WTC11 (cell line): ENCODE measurements around the gene ACY1. TPM values are rescaled to one million over a fixed set of nuclear protein-coding genes. Genes with fewer than 3 reads are reported as not detected.

ENCODE experiments used
- ATAC-seq: fragments of 200-7000 bp; cut with Tn5 transposase; 2 replicates; pipeline ENCODE4 v1.10.0; 2021; ENCODE audit warnings: mild to moderate bottlenecking, moderate library complexity
- CTCF ChIA-PET: fragments of 300-600 bp; sonication (Branson Sonifier 250); formaldehyde crosslinking; loops from one replicate; lab custom pipeline; 2021; ENCODE audit warnings: antibody characterized with exemption; lab: Charles Lee
- POLR2A ChIA-PET: fragments of 350-600 bp; sonication (Branson Sonifier 250); formaldehyde crosslinking; loops from one replicate; lab custom pipeline; 2021; ENCODE audit warnings: antibody characterized with exemption; lab: Charles Lee
- DNase-seq: peaks from one replicate; pipeline ENCODE4 v3.0.0; 2021; ENCODE audit warnings: low spot score
- H3K27ac Mint-ChIP-seq: 2 replicates; pipeline ENCODE4 v1.8.0; 2021; ENCODE audit warnings: mixed read lengths
- H3K27me3 Mint-ChIP-seq: 2 replicates; pipeline ENCODE4 v1.8.0; 2021; ENCODE audit warnings: low read depth, mild to moderate bottlenecking, moderate library complexity, mixed read lengths
- H3K36me3 Mint-ChIP-seq: 2 replicates; pipeline ENCODE4 v1.8.0; 2021; ENCODE audit warnings: mixed read lengths
- H3K4me1 Mint-ChIP-seq: 2 replicates; pipeline ENCODE4 v1.8.0; 2022; ENCODE audit warnings: mixed read lengths
- H3K4me3 Mint-ChIP-seq: 2 replicates; pipeline ENCODE4 v1.8.0; 2021; ENCODE audit warnings: mild to moderate bottlenecking, moderate library complexity, mixed read lengths
- H3K9me3 Mint-ChIP-seq: 2 replicates; pipeline ENCODE4 v1.8.0; 2021; ENCODE audit warnings: mixed read lengths
- ATF2 ChIP-seq: sonication (generic); formaldehyde crosslinking; IDR thresholded peaks from 2 replicates; pipeline ENCODE4 v1.8.1; 2022; ENCODE audit warnings: low read depth, missing genetic modification reagents, borderline replicate concordance
- ATF6 ChIP-seq: sonication (generic); formaldehyde crosslinking; IDR thresholded peaks from 2 replicates; pipeline ENCODE4 v1.8.1; 2023; ENCODE audit warnings: mild to moderate bottlenecking, missing genetic modification reagents
- EMX1 ChIP-seq: fragments of 250-450 bp; sonication (Bioruptor Pico); IDR thresholded peaks from 2 replicates; pipeline ENCODE4 v1.8.0; 2021; ENCODE audit warnings: mild to moderate bottlenecking
- GTF2I ChIP-seq: fragments of 250-450 bp; sonication (Bioruptor Pico); conservative IDR thresholded peaks from 2 replicates; pipeline ENCODE4 v1.4.0; 2021; ENCODE audit warnings: mild to moderate bottlenecking
- IRF1 ChIP-seq: sonication (generic); formaldehyde crosslinking; IDR thresholded peaks from 2 replicates; pipeline ENCODE4 v1.8.0; 2023; ENCODE audit warnings: missing genetic modification reagents
- IRF2 ChIP-seq: sonication (generic); formaldehyde crosslinking; IDR thresholded peaks from 2 replicates; pipeline ENCODE4 v1.8.0; 2022; ENCODE audit warnings: low read depth, missing genetic modification reagents, borderline replicate concordance
- JUN ChIP-seq: sonication (generic); formaldehyde crosslinking; IDR thresholded peaks from 2 replicates; pipeline ENCODE4 v1.8.0; 2023; ENCODE audit warnings: mild to moderate bottlenecking, missing genetic modification reagents
- NFE2L1 ChIP-seq: sonication (generic); formaldehyde crosslinking; IDR thresholded peaks from 2 replicates; pipeline ENCODE4 v1.8.1; 2023; ENCODE audit warnings: missing genetic modification reagents
- NR2C2 ChIP-seq: sonication (generic); formaldehyde crosslinking; IDR thresholded peaks from 2 replicates; pipeline ENCODE4 v1.8.0; 2022; ENCODE audit warnings: mild to moderate bottlenecking, missing genetic modification reagents
- NR3C1 ChIP-seq: sonication (generic); formaldehyde crosslinking; conservative IDR thresholded peaks from 2 replicates; pipeline ENCODE4 v1.8.1; 2023; ENCODE audit warnings: low read depth, mild to moderate bottlenecking, missing genetic modification reagents
- TCF7 ChIP-seq: sonication (generic); formaldehyde crosslinking; IDR thresholded peaks from 2 replicates; pipeline ENCODE4 v1.8.0; 2022; ENCODE audit warnings: mild to moderate bottlenecking, low read depth, missing genetic modification reagents, moderate library complexity
- TEAD4 ChIP-seq: sonication (generic); formaldehyde crosslinking; IDR thresholded peaks from 2 replicates; pipeline ENCODE4 v1.8.0; 2022; ENCODE audit warnings: mild to moderate bottlenecking, missing genetic modification reagents
- USF1 ChIP-seq: sonication (generic); formaldehyde crosslinking; IDR thresholded peaks from 2 replicates; pipeline ENCODE4 v1.8.0; 2022; ENCODE audit warnings: mild to moderate bottlenecking, missing genetic modification reagents
- ZNF138 ChIP-seq: sonication (generic); formaldehyde crosslinking; conservative IDR thresholded peaks from 2 replicates; pipeline ENCODE4 v1.8.1; 2022; ENCODE audit warnings: mild to moderate bottlenecking, moderate library complexity, missing genetic modification reagents
- ZNF317 ChIP-seq: sonication (generic); formaldehyde crosslinking; IDR thresholded peaks from 2 replicates; pipeline ENCODE4 v1.8.1; 2023; ENCODE audit warnings: low read depth, mild to moderate bottlenecking, moderate library complexity, missing genetic modification reagents, borderline replicate concordance
- ZNF416 ChIP-seq: fragments of 250-450 bp; sonication (Bioruptor Pico); IDR thresholded peaks from 2 replicates; pipeline ENCODE4 v1.9.0; 2021; ENCODE audit warnings: mild to moderate bottlenecking, inconsistent platforms
- ZNF512 ChIP-seq: sonication (generic); formaldehyde crosslinking; IDR thresholded peaks from 2 replicates; pipeline ENCODE4 v1.8.1; 2022; ENCODE audit warnings: missing genetic modification reagents, borderline replicate concordance
- total RNA-seq: library from RNA; stranded (reverse); gene quantifications from 3 replicates; pipeline ENCODE4 v1.2.3, GENCODE V29; 2021
- TF ChIP-seq, protein P1 (sequence below): sonication (generic); formaldehyde crosslinking; IDR thresholded peaks from 2 replicates; pipeline ENCODE4 v1.8.0; 2022; ENCODE audit warnings: mild to moderate bottlenecking, missing genetic modification reagents
- TF ChIP-seq, protein P2 (sequence below): fragments of 250-450 bp; sonication (Bioruptor Pico); IDR thresholded peaks from 2 replicates; pipeline ENCODE4 v2.1.2; 2022; ENCODE audit warnings: mild to moderate bottlenecking, moderate library complexity
- TF ChIP-seq, protein P3 (sequence below): sonication (generic); formaldehyde crosslinking; IDR thresholded peaks from 2 replicates; pipeline ENCODE4 v1.8.0; 2023; ENCODE audit warnings: missing genetic modification reagents, mild to moderate bottlenecking, borderline replicate concordance

ACY1 gene
- total RNA-seq, 1 experiment from 2014 or later, result 53.8 TPM

DNA sequence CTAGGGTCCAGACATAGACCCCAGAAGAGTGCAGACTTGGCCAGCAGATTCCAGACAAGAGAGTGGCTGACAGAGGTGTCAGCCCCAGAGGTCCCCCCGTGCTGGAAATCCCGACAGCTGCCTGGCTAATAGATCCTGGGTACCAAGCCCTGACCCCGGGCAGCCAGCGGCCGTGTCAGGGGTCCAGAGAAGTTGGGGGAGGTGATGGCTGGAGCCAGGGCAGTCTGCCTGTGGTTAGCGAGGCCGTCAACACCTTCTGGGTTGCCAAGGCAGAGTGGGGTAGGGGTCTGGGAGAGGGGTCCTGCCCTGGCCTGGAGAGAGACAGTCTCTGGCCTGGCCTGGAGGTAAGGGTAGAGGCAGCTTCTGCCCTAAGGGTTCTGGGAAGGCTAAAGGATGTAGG, 37.5 kb downstream of the ACY1 start:
- H3K36me3 Mint-ChIP-seq, result no peaks in the 10 kb centered on the region
- ChIA-PET CTCF (interaction anchor here (0.9 to 13.0 kb wide), 4 partner anchors 16 to 35 kb away, joined by 3 to 138 read pairs (median 64); partner anchors contain the start of gene DUSP7), POLR2A (no interaction called here)
- no peaks in the 10 kb centered on the region for H3K27me3 Mint-ChIP-seq
- H3K27ac Mint-ChIP-seq, result no peak overlapping the region
- peaks cover 9% of the 10 kb centered on the region for H3K4me1 Mint-ChIP-seq
- no peaks in the 10 kb centered on the region for H3K9me3 Mint-ChIP-seq
- no peak overlapping the region for H3K4me3 Mint-ChIP-seq
- ATAC-seq (no peak), DNase-seq (no peak)
- TF ChIP-seq, protein P1, sequence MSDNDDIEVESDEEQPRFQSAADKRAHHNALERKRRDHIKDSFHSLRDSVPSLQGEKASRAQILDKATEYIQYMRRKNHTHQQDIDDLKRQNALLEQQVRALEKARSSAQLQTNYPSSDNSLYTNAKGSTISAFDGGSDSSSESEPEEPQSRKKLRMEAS (CRISPR knock-in tag), result no peak

DNA sequence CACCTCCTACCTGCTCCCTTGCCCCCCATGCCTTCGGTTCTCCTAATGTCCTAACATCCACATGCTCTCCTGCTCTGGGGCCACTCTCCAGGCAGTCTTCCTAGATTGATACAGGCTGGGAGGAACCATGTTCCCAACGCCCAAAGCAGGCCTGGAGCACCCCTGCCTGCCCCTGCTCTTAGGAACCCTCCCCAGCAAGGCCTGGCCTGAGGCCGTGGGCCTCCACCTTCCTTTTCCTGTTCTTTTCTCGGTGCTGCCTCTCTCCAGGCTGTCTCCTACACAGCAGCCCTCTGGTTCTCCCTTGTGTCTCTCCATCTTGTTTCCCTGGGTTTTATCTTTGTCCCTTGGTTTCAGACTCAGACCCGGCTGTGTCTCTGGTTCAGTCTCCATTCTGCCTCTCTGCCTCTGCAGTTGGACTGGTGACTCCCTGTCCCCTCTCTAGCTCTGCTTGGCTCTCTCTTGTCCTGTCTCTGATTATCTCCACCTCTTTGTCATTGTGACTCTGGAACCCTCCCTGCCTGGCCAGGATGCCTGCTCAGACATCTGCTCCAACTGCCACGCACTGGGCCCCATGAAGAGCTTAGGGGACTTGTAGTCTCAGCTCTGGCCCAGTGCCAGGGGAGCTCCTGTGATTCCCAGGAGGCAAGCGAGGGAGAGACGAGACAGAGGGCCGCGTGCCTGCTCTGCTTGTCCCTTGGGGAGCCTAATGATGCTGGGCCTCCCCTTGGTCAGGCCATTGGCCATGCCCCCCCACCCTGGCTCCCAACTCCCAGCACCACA, 38.3 kb downstream of the ACY1 start:
- Mint-ChIP-seq H3K9me3 (no peaks in the 10 kb centered on the region), H3K27me3 (no peaks in the 10 kb centered on the region), H3K4me1 (peaks cover 9% of the 10 kb centered on the region), H3K36me3 (no peaks in the 10 kb centered on the region), H3K4me3 (no peak overlapping the region), H3K27ac (0 out of 2 replicates have a peak overlapping the region, but pooled peaks have one; percentile 9)
- ChIA-PET POLR2A (no interaction called here), CTCF (interaction anchor here (0.9 to 13.0 kb wide), 7 partner anchors 7 to 34 kb away, joined by 3 to 138 read pairs (median 11); partner anchors contain the start of gene DUSP7)
- ATAC-seq (no peak), DNase-seq (no peak)
- TF ChIP-seq ATF2 (CRISPR knock-in tag) (no peak), ZNF317 (no peak), ATF6 (CRISPR knock-in tag) (no peak), NR2C2 (CRISPR knock-in tag) (no peak), EMX1 (CRISPR knock-in tag) (no peak), JUN (no peak), GTF2I (CRISPR knock-in tag) (no peak), ZNF138 (CRISPR knock-in tag) (no peak), ZNF416 (CRISPR knock-in tag) (no peak), NFE2L1 (no peak), ZNF512 (CRISPR knock-in tag) (no peak), TEAD4 (no peak), IRF1 (CRISPR knock-in tag) (no peak), IRF2 (CRISPR knock-in tag) (no peak), NR3C1 (CRISPR knock-in tag) (no peak), USF1 (CRISPR knock-in tag) (no peak), TCF7 (no peak)
- TF ChIP-seq, protein P2, sequence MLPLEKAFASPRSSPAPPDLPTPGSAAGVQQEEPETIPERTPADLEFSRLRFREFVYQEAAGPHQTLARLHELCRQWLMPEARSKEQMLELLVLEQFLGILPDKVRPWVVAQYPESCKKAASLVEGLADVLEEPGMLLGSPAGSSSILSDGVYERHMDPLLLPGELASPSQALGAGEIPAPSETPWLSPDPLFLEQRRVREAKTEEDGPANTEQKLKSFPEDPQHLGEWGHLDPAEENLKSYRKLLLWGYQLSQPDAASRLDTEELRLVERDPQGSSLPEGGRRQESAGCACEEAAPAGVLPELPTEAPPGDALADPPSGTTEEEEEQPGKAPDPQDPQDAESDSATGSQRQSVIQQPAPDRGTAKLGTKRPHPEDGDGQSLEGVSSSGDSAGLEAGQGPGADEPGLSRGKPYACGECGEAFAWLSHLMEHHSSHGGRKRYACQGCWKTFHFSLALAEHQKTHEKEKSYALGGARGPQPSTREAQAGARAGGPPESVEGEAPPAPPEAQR, result no peak
- TF ChIP-seq, protein P3, sequence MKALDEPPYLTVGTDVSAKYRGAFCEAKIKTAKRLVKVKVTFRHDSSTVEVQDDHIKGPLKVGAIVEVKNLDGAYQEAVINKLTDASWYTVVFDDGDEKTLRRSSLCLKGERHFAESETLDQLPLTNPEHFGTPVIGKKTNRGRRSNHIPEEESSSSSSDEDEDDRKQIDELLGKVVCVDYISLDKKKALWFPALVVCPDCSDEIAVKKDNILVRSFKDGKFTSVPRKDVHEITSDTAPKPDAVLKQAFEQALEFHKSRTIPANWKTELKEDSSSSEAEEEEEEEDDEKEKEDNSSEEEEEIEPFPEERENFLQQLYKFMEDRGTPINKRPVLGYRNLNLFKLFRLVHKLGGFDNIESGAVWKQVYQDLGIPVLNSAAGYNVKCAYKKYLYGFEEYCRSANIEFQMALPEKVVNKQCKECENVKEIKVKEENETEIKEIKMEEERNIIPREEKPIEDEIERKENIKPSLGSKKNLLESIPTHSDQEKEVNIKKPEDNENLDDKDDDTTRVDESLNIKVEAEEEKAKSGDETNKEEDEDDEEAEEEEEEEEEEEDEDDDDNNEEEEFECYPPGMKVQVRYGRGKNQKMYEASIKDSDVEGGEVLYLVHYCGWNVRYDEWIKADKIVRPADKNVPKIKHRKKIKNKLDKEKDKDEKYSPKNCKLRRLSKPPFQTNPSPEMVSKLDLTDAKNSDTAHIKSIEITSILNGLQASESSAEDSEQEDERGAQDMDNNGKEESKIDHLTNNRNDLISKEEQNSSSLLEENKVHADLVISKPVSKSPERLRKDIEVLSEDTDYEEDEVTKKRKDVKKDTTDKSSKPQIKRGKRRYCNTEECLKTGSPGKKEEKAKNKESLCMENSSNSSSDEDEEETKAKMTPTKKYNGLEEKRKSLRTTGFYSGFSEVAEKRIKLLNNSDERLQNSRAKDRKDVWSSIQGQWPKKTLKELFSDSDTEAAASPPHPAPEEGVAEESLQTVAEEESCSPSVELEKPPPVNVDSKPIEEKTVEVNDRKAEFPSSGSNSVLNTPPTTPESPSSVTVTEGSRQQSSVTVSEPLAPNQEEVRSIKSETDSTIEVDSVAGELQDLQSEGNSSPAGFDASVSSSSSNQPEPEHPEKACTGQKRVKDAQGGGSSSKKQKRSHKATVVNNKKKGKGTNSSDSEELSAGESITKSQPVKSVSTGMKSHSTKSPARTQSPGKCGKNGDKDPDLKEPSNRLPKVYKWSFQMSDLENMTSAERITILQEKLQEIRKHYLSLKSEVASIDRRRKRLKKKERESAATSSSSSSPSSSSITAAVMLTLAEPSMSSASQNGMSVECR, result no peak
